GM08714 (cell line): ENCODE data around the gene CHAF1B.

Experiments
- H3K4me3 ChIP-seq: fragments of 200-500 bp; sonication (Bioruptor generic); 2 replicates; pipeline ENCODE4 v1.5.1; 2014; ENCODE audit warnings: mild to moderate bottlenecking, low read length, inconsistent platforms
- ZNF274 ChIP-seq: IDR thresholded peaks from 2 replicates; pipeline ENCODE4 v1.6.1; 2012; ENCODE audit warnings: mild to moderate bottlenecking, low read depth, low read length

The CHAF1B gene

GRCh38 chr21:36456729-36457414, 71.7 kb downstream of the CHAF1B start:
- no peak for TF ChIP-seq ZNF274
- no peak overlapping the region for H3K4me3 ChIP-seq

DNA sequence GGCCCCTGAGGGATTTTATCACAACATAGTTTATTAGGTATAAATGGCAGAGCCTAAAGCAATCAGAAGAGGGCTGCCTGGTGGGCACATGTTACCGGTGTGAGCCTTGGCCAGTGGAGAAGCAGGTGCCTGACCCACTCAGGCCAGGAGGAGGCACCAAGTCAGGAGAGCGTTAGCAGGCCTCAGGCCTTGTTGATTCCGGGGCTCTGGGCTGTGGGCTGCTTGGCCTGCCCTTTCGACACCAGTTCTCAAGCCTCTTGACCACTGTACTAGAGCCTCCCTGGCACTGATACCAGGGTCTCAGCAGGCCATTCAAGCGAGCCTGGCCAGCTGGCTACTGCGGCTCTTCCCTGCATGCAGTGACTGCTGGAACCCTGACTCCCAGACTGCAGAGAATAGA, 73.9 kb downstream of the CHAF1B start:
- TF ChIP-seq ZNF274, result no peak
- H3K4me3 ChIP-seq, result no peak overlapping the region

GRCh38 chr21:36460866-36461265, 75.7 kb downstream of the CHAF1B start:
- TF ChIP-seq ZNF274, result no peak
- H3K4me3 ChIP-seq, result no peak overlapping the region

DNA sequence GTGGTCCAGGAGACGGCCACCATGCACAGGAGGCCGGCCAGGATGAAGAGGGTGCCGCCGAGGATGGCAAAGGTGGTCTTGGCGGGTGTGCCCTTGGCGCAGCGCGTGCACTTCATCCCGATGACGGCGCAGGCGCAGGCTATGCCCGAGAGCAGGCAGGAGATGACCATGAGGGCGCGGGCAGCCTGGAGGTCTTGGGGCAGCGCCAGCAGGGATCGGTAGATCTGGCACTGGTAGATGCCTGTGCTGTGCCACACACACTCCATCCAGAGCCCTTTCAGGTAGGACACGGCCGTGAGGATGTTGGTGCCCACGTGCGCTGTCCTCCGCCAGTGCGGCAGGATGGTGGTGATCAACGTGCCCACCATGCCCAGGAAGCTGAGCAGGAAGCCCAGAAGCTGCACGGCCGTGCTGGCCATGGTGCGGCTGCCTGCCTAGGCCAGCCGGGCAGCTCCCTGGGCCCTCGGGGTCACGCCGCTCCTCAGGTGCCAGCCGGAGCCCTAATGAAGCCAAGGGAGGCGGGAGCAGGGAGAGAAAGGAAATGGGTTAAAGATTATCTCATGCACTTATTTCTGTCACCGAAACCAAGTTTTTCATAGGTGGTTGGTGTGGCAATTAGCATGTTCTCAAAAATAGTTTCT, 76.2 kb downstream of the CHAF1B start:
- H3K4me3 ChIP-seq, result no peak overlapping the region
- no peak for TF ChIP-seq ZNF274

DNA sequence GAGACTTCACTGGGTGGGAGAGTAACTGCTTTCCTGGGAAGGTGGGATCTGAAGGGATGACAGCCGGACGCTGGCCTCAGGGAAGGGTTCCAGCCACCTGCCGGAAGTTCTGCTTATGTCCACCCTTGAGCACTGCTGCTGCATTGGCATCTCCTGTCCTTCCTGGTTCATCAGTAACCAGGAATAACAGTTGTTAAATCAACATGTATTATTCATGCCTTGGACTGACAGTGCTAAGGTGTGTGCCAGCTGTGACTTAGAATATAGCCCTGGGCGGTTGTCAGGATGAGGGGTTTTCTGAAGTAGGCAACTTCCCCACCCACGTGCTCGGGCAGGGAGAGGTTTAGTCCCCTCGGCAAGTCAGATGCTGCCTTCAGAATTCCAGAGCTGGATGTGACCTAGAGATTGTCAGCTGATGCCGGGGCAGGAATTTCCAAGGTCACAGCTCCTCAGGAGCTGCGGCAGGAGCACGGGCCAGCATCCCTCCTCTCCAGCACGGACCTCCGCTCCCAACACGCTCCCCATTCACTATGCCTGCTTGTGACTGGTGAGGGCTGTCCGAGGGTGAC, 76.8 kb downstream of the CHAF1B start:
- no peak for TF ChIP-seq ZNF274
- H3K4me3 ChIP-seq, result no peak overlapping the region

DNA sequence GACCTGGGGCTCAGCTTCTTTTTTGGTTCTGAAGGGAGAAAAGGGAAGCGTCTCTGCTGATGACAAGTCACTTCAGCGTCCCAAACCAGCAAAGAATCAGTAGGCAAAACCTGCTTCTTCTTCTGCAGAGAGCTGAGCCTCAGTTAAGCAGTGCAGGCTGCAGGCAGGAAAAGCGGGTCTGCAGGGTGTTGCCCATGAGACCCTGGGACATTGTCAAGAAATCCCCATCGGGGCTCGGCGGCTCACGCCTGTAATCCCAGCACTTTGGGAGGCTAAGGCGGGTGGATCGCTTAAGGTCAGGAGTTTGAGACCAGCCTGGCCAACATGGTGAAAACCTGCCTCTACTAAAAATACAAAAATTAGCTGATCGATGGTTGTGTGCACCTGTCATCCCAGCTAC, 78.0 kb downstream of the CHAF1B start:
- no peak overlapping the region for H3K4me3 ChIP-seq
- TF ChIP-seq ZNF274, result no peak

DNA sequence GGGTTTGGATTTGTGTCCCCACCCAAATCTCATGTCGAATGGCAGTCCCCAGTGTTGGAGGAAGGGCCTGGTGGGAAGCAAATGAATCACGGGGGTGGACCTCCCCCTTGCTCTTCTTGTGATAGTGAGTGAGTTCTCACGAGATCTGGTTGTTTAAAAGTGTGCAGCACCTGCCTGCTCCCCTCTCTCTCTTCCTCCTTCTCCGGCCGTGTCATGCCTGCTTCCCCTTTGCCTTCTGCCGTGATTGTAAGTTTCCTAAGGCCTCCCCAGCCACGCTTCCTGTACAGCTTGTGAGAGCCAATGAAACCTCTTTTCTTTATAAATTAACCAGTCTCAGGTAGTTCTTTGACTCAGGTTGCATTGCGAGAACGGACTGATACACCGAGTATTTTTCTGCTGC, 78.8 kb downstream of the CHAF1B start:
- TF ChIP-seq ZNF274, result no peak
- H3K4me3 ChIP-seq, result no peak overlapping the region

DNA sequence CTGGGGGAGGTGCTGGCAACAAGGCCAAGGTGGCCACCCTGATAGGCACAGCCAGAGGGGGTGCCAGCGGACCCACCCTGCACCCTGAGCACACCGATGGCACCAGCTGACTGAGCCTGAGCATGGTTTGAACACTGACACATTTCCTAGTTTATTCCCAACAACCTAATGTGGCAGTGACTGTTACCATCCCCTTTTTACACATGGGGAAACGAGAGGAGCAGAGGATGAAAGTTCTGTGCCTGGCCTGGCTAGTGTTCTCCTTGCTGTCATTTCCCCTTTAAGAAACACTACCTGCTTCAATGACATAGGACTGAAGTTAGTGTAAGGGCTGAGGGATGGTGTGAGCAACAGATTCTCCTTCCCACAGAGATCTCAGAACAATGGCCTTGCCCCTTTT, 79.4 kb downstream of the CHAF1B start:
- no peak for TF ChIP-seq ZNF274
- no peak overlapping the region for H3K4me3 ChIP-seq

GRCh38 chr21:36465478-36465877, 80.3 kb downstream of the CHAF1B start:
- TF ChIP-seq ZNF274, result no peak
- H3K4me3 ChIP-seq, result no peak overlapping the region

DNA sequence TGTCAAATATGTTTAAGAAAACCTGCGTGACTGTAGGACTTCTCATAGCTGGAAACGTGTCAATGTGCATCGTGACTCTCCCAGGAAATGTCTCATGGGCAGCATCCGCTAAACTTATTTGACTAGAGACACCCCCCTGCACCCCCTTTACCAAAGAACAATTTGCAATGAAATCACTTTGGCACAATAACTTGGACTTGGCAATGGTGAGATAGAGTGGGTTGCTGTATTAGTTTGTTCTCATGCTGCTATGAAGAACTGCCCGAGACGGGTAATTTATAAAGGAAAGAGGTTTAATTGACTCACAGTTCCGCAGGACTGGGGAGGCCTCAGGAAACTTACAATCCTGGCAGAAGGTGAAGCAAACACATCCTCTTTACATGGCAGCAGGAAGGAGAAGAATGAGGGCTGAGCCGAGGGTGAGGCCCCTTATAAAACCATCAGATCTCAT, 80.9 kb downstream of the CHAF1B start:
- H3K4me3 ChIP-seq, result no peak overlapping the region
- TF ChIP-seq ZNF274, result no peak
